SKM-1 treated with dmso at 0.1 percent for 144 hours (cell line): ENCODE results near the gene TMEM98.
A peak's percentile ranks its signal among the peaks of the same experiment; 100 is the strongest.
"Not testable (repeated sequence)": the region's sequence is repeated elsewhere in the genome, so short reads cannot be mapped to it uniquely, and the experiment has no call there.

Experiments used
- DNase-seq: peaks from one replicate; lab custom pipeline; 2025; ENCODE audit not compliant: unreplicated experiment; lab: John Stamatoyannopoulos, UW

Gene TMEM98

DNA sequence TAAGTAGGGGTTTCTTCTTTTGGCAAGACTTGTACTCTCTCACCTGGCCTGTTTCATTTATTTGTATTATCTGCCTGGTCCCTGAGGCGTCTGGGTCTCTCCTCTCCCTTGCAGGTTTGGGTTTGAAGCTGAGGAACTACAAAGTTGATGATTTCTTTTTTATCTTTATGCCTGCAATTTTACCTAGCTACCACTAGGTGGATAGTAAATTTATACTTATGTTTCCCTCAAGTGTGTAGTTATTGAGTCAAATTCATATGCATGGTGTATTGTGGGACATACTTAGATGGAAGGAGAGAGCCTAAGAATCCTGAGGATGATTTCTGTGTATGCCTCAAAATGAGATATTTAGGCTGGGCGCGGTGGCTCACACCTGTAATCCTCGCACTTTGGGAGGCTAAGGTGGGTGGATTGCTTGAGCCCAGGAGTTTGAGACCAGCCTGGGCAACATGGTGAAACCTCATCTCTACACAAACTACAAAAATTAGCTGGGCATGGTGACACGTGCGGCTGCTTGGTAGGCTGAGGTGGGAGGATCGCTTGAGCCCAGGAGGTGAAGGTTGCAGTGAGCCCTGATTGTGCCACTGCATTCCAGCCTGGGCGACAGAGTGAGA lies 13.6 kb downstream of the TMEM98 start:
- peak; percentile 1 for DNase-seq

DNA sequence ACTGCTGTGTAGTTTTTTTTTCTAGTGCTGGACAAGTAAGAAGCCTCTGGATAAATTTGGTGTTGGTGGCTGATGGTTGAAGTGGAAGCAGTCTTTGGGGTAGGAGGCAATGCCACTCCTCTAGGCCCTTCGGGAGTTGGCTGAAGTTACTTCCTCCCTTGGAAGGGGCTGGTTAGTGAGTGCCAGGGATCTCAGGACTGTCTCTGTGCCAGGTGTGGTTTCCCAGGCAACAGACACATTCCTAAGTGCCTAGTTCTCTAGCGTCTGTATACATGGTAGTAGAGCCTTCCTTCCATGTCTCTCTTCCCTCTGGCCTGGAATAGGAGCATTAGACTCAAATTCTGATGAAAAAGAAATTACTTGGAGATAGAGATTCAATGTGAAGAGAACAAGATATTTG lies 15.3 kb downstream of the TMEM98 start:
- no peak for DNase-seq

DNA sequence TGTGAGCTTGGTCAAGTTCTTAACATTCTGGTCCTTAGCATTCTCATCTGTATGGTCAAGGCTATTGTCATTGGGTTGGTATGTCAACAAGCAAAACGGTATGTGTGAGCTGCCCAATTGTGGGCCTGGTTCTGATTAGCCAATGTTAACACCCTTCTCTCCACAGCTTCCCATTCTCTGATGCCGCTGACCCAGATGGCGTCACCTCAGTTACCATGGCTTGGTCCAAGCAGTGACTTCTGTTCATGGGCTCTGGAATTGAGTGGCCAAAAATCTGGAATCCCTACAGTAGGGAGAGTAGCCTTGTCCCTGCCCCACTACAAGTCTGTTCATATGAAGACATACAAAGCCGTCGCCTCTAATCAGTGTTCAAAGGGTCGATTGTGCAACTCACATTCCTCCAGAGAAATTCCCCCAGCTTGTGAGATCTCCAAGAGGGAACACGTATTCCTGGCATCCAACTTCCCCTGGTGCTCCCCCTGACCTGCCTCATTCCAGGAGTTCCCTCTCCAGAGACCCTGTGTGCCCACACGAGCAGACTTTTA lies 15.8 kb downstream of the TMEM98 start:
- no peak for DNase-seq

DNA sequence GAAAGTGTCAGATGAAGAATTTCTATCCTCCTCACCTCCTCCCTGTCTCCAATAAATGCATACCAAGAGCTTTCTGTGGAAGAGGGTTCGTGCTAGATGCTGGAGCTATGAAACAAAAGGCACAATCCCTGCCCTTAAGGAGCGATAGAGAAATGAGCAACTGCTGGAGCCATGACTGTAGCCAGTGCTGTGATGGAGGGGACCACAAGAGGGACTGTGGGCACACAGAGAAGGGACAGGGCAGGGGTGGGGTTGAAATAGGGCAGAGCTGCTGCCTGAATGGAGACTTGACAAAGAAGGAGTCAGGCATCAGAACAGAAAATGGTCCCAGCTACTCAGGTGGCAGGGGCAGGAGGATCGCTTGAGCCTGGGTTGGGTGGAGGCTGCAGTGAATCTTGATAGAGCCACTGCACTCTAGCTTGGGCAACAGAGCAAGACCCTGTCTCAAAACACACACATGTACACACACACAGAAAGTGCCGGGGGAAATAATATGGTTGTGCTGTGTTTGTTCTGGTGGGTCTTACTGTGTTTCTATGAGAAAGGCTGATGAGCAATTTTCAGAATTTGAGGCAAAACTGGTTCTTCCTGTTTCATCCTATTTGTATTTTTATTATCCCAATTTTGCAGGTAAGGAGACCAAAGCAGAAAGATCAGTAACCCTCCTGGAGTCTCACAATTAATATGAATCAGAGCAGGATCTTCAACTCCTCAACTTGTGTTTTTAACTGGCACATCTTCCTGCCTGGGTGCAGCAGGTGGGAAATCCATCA lies 16.5 kb downstream of the TMEM98 start:
- DNase-seq, result no peak

DNA sequence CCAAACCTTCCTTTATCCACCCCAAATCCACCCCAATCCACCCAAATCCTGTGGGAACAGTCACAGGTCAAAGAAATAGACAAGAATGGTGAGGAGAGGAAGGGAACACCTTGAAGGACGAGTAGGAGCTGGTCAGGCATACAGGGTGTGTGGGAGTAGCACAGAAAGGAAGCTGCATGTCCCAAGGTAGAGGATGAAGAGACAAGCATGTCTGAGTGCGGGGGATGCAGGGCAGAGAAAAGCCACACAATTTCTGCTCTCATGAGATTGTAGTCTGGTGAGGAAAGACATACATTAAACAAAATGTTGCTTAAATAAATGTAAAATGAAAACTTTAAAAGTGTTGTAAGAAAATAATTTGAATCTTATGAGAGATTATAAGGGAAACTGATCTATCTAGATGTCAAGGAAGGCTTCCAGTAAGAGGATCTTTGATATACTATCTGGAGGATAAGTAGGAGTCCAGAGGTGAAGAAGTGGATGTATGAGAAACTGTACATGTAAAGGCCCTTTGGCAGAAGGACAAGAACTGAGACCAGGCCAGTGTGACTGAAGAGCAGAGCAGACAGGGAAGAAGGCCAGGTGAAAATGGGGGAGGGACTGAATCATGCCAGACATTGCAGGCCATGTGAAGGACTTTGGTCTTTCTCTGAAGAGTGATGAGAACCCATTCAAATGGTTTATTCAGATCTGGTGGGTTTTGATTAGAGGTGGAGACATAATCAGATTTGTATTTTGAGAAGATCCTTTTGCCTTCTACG lies 18.6 kb downstream of the TMEM98 start:
- no peak for DNase-seq

DNA sequence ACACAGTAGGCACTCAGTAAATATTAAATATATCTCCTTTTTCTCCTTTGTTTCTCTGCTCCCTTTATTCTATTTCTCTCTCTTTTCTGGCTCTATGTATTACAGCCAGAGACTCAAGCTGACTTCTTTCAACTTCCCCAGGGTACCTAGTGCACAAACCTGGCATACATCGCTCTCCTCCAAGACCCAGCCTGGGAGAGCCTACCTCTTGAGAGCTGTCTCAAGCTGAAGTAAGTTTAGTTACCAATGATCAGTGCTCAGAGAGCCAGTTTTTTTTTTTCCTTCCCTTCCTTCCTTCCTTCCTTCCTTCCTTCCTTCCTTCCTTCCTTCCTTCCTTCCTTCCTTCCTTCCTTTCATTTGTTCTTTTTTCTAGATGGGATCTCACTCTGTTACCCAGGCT lies 19.8 kb downstream of the TMEM98 start:
- no peak for DNase-seq

DNA sequence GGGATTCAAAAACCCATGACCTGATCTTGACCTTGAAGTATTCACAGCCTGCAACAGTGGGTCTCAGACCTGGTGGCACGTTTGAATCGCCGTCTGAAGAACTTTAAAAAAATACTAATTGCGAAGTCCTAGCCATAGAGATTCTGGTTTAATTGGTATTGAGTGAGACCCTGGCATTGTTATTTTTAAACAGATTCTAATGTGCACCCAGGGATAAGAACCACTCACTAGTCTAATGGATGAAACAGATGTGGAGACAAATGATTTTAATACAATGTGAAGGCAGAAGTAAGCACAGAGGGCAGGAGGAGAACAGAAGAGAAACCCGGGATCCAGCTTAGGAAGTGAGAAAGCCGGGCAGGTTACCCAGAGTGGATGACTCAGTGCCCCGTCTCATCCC lies 21.2 kb downstream of the TMEM98 start:
- no peak for DNase-seq

DNA sequence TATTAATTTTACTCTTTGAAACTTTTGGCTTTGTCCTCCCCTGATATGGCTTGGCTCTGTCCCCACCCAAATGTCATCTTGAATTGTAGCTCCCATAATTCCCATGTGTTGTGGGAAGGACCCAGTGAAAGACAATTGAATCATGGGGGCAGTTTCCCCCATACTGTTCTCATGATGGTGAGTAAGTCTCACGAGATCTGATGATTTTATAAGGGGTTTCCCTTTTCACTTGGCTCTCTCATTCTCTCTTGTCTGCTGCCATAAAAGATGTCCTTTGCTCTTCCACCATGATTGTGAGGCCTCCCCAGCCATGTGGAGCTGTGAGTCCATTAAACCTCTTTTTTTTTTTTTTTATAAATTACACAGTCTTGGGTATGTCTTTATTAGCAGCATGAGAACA lies 24.5 kb downstream of the TMEM98 start:
- DNase-seq, result not testable (repeated sequence)

DNA sequence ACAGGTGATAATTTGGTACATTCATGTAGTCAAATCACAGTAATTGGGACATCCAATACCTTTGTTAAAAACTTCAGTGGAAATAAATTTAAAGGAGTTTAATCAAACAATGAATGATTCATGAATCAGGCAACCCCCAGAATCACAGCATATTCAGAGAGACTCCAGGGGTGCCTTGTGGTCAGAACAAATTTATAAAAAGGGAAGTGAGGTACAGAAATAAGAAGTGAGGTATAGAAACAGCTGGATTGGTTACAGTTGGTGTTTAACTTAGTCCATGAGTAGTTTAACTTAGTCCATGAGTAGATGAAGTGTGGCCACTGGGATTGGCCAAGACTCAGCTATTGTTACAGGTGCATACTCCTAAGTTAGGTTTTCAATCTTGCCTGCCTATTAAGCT lies 25.1 kb downstream of the TMEM98 start:
- DNase-seq, result no peak

DNA sequence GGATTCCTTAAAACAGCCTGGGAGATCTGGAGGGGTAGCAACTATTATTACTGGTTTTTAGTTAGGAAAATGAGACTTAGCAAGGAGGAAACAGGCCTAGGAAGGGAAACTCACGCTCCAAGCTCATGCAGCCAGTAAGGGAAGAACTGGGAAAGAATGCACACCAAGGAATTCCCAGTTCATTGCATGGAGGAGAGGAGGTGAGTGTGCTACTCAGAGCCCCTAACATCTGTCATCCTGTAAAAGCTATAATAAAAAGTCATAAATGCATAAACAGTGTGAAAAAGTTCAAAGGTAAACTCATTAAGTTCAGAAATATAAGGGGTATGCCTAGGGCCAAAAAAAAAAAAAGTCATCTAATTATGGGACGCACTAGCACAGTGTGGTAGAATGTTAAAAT lies 25.9 kb downstream of the TMEM98 start:
- no peak for DNase-seq

DNA sequence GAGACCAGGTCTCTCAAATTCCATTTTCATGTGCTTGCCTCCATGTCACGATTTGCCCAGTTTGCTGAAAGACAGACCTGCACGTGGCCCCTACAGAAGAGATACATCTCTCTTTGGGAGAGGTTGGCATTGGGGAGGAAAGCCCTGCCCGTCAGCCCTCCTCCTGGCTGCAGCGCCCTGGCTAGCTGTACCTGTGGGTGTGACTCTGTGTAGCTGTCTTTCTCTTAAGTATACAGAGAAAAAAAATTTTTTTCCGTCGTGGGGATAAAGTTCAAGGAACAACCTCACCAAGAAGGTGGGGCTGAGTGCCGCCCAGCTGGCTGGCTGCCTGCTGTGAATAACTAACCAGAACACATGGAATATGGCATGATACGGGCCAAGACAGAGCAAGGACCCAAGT lies 26.5 kb downstream of the TMEM98 start:
- DNase-seq, result no peak

DNA sequence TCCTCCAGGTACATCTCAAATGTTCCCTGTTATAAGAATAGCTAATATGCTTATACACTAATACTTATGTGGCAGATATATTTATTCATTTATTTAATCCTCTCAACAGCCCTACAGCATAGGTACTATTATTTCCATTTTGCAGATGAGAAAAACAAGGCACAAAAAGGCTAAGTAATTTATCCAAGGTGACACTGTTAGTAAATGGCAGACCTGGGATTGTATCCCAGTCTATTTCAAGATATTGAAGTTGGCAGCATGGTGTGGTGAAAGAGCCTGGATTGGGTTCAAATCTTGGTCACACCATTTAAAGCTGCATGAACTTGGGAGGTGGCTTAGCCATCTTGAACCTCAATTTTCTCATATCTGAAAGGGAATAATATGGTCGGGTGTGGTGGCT lies 27.2 kb downstream of the TMEM98 start:
- no peak for DNase-seq

DNA sequence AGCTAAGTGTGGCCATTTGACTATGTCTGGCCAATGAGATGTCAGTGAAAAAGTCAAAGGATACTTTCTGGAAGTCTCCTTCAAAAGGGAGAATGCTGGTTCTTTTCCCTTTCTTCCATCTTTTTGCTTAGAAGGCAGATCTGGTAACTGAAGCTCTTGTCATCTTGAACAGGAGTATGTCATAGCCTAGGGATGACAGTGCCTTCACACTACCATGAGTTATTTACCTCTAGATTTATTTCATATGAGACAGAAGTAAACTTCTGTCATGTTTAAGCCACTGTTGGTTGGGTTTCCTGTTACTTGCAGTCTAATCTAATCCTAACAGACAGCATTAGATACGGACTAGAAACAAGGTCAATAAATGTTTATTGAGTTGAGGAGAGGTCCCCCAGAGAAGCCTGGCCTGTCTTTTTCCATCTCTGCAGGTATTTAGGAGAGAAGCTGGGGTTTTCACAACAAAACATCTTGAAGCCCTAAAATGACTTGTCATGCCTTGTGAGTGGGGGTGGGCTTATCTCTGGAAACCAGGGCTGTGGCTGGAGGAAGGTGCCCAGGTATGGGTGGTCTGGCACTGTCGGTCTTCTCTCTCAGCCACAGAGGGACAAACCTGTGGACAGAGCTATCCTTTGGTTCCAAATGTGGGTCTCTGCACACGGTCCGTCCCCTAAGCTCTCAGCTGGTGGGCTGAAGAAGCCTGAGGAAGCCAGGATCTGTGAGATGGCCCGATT lies 28.5 kb downstream of the TMEM98 start:
- DNase-seq, result no peak

DNA sequence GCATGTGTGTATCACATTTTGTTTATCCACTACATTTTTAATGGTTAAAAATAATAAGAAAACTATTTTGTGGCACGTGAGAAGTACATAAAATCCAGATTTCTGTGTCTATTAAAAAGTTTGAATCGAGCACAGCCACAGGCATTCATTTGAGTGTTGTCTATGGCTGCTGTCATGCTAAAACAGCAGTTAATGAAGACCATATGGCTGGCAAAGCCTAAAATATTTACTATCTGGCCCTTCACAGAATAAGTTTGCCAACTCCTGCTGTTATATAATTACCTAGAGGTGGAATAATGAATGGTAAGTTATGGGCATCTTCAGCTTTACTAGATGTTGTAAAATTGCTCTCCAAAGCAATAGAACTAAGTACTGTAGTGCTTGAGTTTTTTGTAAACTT lies 30.5 kb downstream of the TMEM98 start:
- DNase-seq, result no peak

DNA sequence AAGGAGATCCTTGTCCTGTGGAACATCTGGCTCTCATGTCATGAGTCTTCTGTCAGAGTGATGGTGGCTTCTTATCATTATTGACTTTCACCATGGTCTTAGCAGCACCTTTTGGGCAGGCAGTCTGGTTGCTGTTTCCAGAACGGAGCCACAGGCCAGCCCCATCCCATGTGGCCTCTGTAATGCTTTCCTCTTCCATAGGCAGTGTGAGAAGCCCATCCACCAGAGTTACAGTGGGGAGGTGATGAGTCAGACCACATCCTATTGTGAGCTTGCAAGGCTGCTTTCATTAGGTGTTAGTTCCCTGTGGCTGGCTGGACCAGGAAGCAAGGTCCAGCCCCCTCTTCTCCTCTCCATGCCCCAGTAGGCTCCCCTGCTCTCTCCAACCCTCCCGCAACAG lies 32.9 kb downstream of the TMEM98 start:
- peak; percentile 75 for DNase-seq

DNA sequence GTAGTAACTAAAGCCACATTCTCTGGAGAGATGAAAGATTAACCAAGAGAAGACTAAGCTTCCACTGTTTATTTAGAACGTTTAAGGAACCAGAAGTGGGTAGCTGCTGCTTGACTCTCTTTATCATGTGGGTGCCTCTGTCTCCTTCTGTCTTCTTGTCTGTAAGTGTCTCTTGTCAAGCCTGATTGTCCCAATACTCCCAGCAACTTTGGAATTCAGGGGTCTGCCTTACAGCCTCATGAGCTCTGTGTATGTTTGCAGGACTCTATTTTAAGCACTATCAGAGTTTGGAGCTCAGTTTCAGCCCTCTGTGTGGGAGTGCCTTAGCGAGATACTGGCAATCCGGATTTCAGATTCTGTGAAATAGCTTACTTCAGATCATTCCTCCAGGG lies 34.4 kb downstream of the TMEM98 start:
- DNase-seq, result no peak

DNA sequence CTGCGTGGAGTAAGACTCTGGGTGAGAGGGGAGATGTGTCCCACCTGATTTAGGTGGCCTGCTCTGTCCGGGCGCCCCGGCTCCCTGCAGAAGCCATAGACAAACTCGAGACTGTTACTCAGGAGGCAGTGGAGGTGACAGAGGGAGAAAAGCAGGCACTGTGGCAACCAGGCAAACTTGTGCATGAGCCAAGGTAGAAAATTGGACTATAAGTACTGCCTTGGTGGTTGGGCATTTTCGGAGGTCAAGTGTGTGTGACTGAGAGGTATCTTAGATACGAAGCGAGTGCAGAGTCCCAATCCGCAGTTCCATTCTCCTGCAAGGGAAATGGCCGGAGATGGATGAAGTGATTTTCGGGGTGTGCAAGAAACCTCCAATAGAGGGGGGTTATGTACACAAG lies 36.6 kb downstream of the TMEM98 start:
- DNase-seq, result no peak

DNA sequence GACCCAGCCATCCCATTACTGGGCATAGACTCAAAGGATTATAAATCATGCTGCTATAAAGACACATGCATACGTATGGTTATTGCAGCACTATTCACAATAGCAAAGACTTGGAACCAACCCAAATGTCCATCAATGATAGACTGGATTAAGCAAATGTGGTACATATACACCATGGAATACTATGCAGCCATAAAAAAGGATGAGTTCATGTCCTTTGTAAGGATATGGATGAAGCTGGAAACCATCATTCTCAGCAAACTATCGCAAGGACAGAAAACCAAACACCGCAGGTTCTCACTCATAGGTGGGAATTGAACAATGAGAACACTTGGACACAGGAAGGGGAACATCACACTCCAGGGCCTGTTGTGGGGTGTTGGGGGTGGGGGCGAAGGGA lies 41.3 kb downstream of the TMEM98 start:
- not testable (repeated sequence) for DNase-seq

DNA sequence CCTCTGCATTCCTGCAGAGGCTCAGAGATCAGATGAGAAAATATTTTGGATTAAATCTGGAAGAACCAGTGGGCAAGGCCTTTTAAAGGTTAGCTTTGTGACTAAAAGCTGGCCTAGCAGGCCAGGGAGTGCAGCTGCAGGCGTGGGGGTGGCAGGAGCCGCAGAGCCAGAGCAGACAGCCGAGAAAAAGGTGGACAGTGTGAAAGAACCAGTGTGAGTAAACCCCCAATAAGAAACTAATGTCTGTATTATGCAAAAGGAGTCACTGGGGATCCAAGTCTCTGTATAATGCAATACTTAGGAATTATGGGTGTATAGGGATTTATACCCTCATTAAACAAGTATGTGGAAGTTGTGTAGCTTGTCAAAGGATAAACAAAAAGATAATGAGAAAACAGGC lies 42.3 kb downstream of the TMEM98 start:
- no peak for DNase-seq

DNA sequence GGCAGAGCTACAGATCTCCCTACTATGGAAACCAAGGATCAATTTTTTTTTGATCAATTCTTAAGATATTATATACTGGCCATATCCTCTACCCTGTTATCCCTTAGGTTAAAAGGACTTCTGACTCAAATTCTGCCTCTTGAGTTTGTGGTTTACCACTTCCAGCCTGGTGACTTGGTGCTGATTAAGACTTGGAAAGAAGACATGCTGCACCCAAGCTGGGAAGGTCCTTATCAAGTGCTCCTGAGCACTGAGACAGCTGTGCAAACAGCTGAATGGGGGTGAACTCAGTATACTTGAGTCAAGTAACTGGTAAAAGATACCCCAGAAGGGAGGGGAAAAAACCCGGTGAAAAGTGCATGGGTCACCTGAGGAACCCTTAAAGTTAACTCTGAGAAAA lies 43.2 kb downstream of the TMEM98 start:
- DNase-seq, result no peak

DNA sequence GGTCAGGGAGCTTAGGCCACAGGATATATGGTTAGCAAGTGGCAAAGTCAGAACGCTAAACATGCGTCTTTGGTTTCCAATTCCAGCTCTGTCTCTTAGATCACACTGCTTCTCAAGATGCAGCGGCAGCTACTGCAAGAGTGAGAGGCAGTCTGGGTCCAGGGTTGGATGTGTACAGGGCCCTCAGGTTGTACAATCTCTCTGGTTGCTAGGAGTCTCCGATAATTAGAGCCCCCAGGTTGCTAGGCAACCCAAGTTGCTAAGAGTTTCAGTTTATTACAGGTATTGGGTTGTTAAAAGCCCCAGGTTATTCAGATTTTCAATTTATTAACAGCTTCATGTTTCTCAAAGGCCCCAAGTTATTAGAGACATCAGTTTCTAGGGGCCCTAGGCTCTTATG lies 48.2 kb downstream of the TMEM98 start:
- no peak for DNase-seq
